OCI-LY7 (cell line): ENCODE results near the gene EXOC6B.

Source experiments
- CTCF ChIP-seq: fragments of 200-600 bp; sonication (generic); conservative IDR thresholded peaks from 2 replicates; pipeline ENCODE4 v1.5.1; 2014; ENCODE audit warnings: mild to moderate bottlenecking, antibody characterized with exemption, low read length, moderate library complexity, mixed read lengths
- EZH2phosphoT487 ChIP-seq: fragments of 200-600 bp; sonication (generic); IDR thresholded peaks from 2 replicates; pipeline ENCODE4 v1.6.1; 2018; ENCODE audit warnings: low read depth, borderline replicate concordance, mild to moderate bottlenecking, mixed run types, antibody characterized with exemption, low read length, moderate library complexity, mixed read lengths

GRCh38 chr2:72788756-72789155 lies 37.1 kb downstream of the EXOC6B start:
- TF ChIP-seq CTCF (no peak), EZH2phosphoT487 (no peak)
